Lower lobe of right lung (tissue), 2 donors: ENCODE results near the gene SLC35F3. TPM values are rescaled to one million over a fixed set of nuclear protein-coding genes. Genes with fewer than 3 reads are reported as not detected.
"Not testable (repeated sequence)": the region's sequence is repeated elsewhere in the genome, so short reads cannot be mapped to it uniquely, and the experiment has no call there.

Experiments used
- ATAC-seq, 2 donors: fragments of 200-7000 bp; cut with Tn5 transposase; one replicate each; pipeline ENCODE4 v1.9.1; 2020 to 2022; ENCODE audit warnings: mild to moderate bottlenecking in 2 of 2, moderate library complexity in 2 of 2
- DNase-seq: peaks from one replicate; pipeline ENCODE4 v3.0.0-alpha.2; 2020
- H3K27ac ChIP-seq: fragments of 200-600 bp; one replicate; pipeline ENCODE4 v1.8.0; 2022
- H3K27me3 ChIP-seq: fragments of 200-600 bp; one replicate; pipeline ENCODE4 v1.8.0; 2022; ENCODE audit warnings: low read depth
- H3K36me3 ChIP-seq: fragments of 200-600 bp; one replicate; pipeline ENCODE4 v1.8.0; 2022; ENCODE audit warnings: mild to moderate bottlenecking
- H3K4me1 ChIP-seq: fragments of 200-600 bp; one replicate; pipeline ENCODE4 v1.8.0; 2022
- H3K4me3 ChIP-seq: fragments of 200-600 bp; one replicate; pipeline ENCODE4 v1.8.0; 2022; ENCODE audit warnings: mild to moderate bottlenecking
- H3K9me3 ChIP-seq: fragments of 200-600 bp; one replicate; pipeline ENCODE4 v1.8.0; 2022
- CTCF ChIP-seq: fragments of 200-600 bp; IDR thresholded peaks from one replicate; pipeline ENCODE4 v1.8.0; 2022; ENCODE audit warnings: antibody characterized with exemption, mild to moderate bottlenecking
- intact Hi-C: fragments of 100-400 bp; cut with DNase I; formaldehyde crosslinking; loops from one replicate; pipeline ENCODE4 v1.11.0; 2022
- total RNA-seq: library from RNA; stranded (reverse); fragmentation: NEBNext Ultra II Directional; extraction: Animal tissue kit (Norgen Biotek cat#: 25700); gene quantifications from one replicate; pipeline ENCODE4 v1.2.1, GENCODE V29; 2021
- donor health status: DM: no; HTN: yes; CAD: no; lungs with severe emphysema.

Gene SLC35F3
- total RNA-seq, 1 donor from 2014 or later = 0.41 TPM

GRCh38 chr1:234170622-234171021 is 266.1 kb downstream of the SLC35F3 start:
- Histone ChIP-seq H3K4me3 (no peak overlapping the region), H3K27me3 (no peaks in the 10 kb centered on the region), H3K36me3 (no peaks in the 10 kb centered on the region), H3K27ac (no peak overlapping the region), H3K9me3 (no peaks in the 10 kb centered on the region), H3K4me1 (no peaks in the 10 kb centered on the region)
- peak in 1 of 2 donors; percentile 21 for ATAC-seq
- no peak for TF ChIP-seq CTCF
- DNase-seq = no peak
- intact Hi-C loops = no loop called here

GRCh38 chr1:234173968-234174367 is 269.5 kb downstream of the SLC35F3 start:
- H3K36me3 ChIP-seq = no peaks in the 10 kb centered on the region
- DNase-seq (no peak), ATAC-seq (no peak)
- no peak overlapping the region for H3K27ac ChIP-seq
- no peak overlapping the region for H3K4me3 ChIP-seq
- intact Hi-C loops = no loop called here
- H3K27me3 ChIP-seq = no peaks in the 10 kb centered on the region
- TF ChIP-seq CTCF = no peak
- no peaks in the 10 kb centered on the region for H3K4me1 ChIP-seq
- H3K9me3 ChIP-seq = no peaks in the 10 kb centered on the region

GRCh38 chr1:234175363-234175762 is 270.9 kb downstream of the SLC35F3 start:
- no peak for TF ChIP-seq CTCF
- H3K9me3 ChIP-seq = no peaks in the 10 kb centered on the region
- intact Hi-C loops = no loop called here
- DNase-seq (no peak), ATAC-seq (no peak)
- H3K27ac ChIP-seq = no peak overlapping the region
- H3K27me3 ChIP-seq = peaks cover 6% of the 10 kb centered on the region
- H3K4me1 ChIP-seq = no peaks in the 10 kb centered on the region
- H3K4me3 ChIP-seq = no peak overlapping the region
- H3K36me3 ChIP-seq = no peaks in the 10 kb centered on the region

DNA sequence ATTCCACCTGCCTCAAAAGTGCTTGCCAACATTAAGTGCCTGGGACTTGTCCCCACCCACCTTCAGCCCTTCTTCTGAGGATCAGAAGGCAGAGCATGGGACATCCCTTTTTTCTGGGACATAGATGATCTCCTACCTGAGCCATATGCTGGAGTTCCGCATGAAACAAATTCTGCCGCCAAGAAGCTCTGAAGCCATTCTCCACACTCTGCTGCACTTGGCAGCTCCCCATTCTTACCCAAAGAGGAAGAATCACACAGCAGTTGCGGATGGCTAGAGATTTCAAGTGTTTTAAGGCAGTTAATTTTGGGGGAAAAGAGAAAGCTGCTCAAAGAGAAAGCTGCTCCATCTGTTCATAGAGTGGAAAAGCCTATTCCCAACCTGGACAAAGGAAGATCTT is 271.5 kb downstream of the SLC35F3 start:
- Histone ChIP-seq H3K4me1 (no peaks in the 10 kb centered on the region), H3K27ac (no peak overlapping the region), H3K36me3 (no peaks in the 10 kb centered on the region), H3K27me3 (peaks cover 6% of the 10 kb centered on the region), H3K4me3 (no peak overlapping the region), H3K9me3 (no peaks in the 10 kb centered on the region)
- no peak for ATAC-seq
- DNase-seq = no peak
- no peak for TF ChIP-seq CTCF
- intact Hi-C loops = no loop called here

DNA sequence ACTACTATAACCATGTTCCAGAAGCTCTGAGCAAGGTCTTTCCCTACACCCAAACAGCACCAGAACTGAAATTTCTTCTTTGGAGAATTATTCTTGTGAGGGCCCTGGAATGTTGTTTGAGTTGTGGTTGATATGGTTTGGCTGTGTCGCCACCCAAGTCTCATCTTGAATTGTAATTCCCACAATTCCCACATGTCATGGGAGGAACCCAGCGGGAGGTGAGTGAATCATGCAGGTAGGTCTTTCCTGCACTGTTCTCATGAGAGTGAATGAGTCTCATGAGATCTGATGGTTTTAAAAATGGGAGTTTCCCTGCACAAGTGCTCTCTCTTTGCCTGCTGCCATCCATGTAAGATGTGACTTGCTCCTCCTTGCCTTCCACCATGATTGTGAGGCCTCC is 272.4 kb downstream of the SLC35F3 start:
- H3K4me3 ChIP-seq, intact Hi-C loops, H3K36me3 ChIP-seq, H3K27me3 ChIP-seq, H3K4me1 ChIP-seq, ATAC-seq, H3K27ac ChIP-seq, DNase-seq, H3K9me3 ChIP-seq: not testable (repeated sequence)

GRCh38 chr1:234185438-234185837 is 281.0 kb downstream of the SLC35F3 start:
- Histone ChIP-seq H3K27me3 (no peaks in the 10 kb centered on the region), H3K27ac (no peak overlapping the region), H3K4me1 (no peaks in the 10 kb centered on the region), H3K9me3 (no peaks in the 10 kb centered on the region), H3K4me3 (no peak overlapping the region), H3K36me3 (no peaks in the 10 kb centered on the region)
- no peak for ATAC-seq
- DNase-seq = no peak
- intact Hi-C loops = no loop called here
- TF ChIP-seq CTCF = no peak
